Measurements from ENCODE around the gene GRID2.

GRID2 gene

GRCh38 chr4:93722446-93722845 lies 1418.7 kb downstream of the GRID2 start:
- no peak for DNase-seq

DNA sequence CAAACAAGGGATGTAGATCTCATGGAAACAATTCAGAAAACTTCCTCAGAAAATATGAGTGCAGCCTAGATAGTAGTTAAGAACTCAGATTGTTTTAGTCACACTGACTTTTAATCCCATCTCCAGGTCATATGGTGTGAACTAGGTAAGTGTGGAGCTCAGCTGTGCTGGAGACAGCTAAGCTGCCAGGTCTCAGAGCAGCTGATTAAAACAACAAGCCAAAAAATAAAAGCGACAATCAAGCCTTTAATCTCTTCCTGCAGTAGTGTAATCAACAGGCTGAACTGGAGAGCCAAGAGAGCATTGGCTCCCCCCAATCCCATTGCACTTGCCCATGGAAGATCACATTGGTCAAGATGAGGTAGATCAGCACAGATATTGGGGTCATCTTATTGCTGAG lies 1426.5 kb downstream of the GRID2 start:
- DNase-seq, result no peak

- no peak for DNase-seq
Observed at GRCh38 chr4:93730760-93731159, 1427.0 kb downstream of the GRID2 start.

GRCh38 chr4:93731456-93731855 lies 1427.7 kb downstream of the GRID2 start:
- no peak for DNase-seq

GRCh38 chr4:93732509-93732908 lies 1428.7 kb downstream of the GRID2 start:
- no peak for DNase-seq

GRCh38 chr4:93740890-93741289 lies 1437.1 kb downstream of the GRID2 start:
- no peak for DNase-seq

DNA sequence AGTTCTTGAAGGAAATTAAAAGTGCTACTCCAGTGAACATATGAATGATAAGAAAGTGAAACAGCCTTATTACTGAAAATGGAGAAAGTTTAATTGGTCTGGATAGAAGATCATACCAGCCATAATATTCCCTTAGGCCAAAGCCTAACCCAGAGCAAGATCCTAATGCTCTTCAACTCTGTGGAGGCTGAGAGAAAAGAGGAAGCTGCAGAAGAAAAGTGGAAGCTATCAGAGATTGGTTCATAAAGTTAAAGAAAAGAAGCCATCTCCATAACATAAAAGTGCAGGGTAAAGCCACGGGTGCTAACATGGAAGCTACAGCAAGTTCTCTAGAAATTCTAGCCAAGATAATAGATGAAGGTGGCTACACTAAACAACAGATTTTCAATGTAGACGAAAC lies 1439.3 kb downstream of the GRID2 start:
- DNase-seq, result no peak

DNA sequence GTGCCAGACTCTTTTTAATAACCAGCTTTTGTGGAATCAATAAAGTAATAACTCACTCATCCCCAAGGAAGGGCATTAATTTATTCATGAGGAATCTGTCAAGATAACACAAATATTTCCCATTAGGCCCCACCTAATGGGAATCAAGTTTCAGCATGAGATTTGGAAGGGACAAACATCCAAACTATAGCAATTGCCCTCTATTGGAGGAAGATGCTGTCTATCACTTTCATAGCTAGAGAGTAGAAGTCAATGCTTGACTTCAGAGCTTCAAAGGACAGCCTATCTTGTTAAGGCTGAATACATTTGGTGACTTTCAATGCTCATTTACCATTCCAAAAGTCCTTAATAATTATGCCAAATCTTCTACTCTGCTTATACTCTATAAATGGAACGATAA lies 1439.9 kb downstream of the GRID2 start:
- no peak for DNase-seq

DNA sequence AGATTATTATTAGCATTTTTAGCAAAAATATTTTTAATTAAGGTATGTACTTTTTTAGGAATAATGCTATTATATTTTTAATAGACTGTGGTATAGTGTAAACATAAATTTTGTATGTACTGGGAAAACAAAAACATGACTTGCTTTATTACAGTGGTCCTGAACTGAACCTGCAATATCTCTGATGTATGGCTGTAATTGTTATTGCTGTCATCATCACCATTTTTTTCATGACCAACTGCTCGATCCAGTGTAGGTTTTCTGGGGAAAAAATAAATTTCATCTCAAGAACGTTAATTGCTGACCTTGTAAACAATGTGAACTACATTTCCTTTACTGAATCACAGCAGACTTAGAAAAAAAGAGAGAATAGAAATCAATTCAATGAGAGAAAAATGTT lies 1441.2 kb downstream of the GRID2 start:
- DNase-seq, result no peak

DNA sequence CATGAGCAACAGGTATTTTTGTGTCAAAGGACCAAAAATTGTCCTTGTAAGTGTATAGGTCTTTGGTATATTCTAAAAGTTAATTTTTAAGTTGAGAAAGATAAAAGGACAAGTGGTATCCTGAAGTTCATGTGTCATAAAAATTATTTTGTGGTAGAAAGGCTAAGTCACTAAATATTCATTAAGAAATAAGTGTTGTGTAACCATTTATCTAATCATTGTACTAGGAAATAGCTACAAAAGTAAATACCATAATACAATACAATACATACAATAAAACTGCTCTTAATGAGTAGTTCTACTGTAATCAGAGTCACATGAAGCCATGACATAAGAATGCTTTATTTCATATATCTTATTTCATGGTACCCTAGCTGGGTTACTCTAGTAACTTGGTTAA lies 1442.3 kb downstream of the GRID2 start:
- no peak for DNase-seq

GRCh38 chr4:93747220-93747619 lies 1443.5 kb downstream of the GRID2 start:
- DNase-seq, result no peak

DNA sequence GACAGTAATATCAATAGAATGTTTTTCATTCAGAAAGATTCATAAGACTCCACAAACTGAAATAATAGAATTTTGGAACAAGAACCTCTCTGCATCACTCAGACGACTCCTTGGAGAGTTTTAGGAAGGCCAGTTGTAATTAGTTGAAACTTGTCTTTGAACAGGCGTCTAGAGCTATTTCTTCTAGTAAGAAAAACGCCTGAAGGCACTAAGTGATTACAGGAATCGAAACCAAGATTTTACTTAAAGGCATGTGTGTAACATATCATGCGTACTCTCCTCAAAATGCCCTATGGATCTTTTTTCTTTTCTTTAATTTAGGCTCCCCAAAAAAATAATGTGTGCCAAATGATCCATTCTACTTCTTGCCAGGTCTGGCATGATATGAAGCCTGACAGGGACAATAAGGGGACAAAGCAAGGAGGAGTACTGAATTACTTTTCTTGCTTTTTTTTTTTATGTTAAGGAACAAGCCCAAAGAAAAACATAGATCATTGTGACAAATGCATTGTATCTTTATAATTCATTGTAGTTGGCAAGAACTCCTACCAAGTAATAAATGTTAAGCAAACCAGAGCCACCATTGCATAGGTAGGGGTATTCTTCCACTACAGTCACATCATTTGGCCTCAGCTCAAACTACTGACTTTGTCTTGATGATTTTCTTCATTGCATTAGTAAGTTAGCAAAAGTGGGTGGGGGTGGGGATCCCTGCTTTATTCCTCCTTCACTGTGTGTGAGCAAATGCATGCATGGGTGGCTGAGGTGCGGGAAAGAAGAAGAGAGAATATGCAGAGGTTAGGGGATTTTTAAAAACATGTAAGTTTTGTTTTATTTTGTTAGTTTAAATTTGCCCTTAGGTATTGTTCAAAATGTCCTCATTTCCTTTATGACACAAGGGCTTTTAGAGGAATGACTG lies 1444.9 kb downstream of the GRID2 start:
- DNase-seq, result no peak

DNA sequence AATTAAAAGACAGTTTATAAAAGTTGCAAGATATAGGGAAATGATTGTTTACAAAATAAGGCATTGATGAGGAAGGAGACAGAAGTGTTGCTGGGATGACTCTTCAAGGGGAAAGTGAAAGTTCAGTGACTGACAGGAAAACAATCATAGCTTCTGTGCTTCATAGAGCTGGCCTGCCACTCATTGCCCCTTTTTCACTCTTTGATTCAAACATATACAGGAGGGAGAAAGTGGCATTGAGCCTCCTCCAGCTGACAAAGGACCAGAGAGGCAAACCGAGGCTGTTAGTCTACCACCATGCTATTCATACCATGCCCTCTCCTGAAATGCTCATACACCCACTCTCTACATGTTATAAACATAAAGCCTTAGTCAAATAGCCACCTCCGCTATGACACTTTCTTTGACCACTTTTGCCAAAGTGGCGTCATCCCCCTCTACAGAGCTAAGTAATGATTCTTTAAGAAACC lies 1445.6 kb downstream of the GRID2 start:
- no peak for DNase-seq

- DNase-seq, result no peak
Observed at GRCh38 chr4:93751411-93751810, 1447.6 kb downstream of the GRID2 start.

DNA sequence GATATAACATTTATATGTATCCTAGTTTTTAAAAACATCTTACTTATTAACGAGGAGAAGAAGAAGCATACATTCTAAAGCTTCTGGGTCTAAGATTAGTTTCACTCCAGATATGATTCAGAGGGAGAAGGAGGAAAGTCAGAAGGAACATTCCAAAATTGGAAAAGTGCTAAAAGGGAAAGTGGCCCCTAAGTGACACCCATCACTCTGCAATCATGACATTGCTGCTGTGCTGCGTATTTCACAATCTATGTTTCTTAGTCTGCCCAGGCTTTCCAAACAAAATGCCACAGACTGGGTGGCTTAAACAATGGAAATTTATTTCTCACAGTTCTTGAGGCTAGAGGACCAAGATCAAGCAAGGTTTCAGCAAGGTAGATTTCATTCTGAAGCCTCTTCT lies 1452.3 kb downstream of the GRID2 start:
- no peak for DNase-seq

- DNase-seq, result no peak
Observed at GRCh38 chr4:93759506-93759905, 1455.7 kb downstream of the GRID2 start.

DNA sequence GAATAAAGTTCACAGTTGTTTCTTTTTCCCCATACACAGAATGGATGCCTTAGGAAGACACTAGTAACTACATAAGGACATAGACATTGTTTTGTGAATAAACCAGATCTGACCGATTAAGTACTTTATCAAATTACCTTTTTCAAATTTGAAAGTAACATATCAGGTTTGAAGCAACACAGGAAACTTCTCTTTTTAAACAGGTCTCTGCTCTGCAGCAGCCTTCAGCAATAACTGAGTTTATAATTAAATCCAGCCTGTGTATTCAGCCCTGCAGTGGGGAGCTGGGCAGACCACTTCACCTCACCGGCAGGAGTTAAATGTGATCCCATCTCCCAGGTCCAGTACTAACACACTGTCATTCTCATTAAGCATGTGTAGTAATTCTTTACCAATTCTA lies 1456.5 kb downstream of the GRID2 start:
- no peak for DNase-seq

DNA sequence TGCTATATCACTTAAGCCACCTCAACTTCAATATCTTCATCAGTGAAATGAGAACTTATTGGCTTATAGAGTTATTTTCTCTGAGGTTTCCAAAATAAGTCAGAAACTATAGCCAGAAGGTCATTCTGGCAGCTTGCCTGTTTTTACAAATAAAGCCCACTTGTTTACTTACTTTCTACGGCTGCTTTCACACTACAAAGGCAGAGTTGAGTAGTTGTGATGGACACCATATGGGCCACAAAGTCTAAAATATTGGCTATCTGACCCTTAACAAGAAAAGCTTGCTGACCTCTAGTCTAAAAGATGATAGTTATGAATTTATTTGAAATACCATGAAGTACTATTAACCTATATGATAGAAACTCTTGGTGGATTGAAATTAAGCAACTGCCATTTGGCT lies 1457.5 kb downstream of the GRID2 start:
- no peak for DNase-seq

DNA sequence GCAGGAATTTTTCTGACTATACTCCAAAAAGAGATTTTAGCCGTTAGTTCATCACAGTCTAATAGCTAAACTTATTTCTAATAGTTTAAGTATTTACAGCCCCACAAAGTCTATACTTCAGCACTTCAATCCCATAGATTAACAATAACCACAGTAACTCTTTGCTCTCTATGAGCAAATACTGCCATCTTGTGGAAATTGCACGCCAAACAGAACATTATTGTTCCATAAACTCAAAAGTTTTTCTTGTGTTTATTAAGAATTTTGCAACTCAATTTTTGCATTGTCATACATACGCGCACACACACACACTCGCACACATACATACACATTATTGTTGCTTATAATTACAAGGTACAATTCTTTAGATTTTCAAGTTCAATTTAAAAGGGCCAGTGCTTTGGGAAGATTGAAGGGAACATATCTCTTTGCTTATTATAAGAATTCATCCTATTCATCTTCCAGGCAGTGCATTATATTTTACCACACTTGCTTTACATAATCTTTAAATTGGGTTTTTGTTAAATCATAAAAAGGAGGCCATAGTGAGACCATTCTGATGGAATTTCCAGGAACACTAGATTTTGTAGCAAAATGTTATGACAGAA lies 1461.0 kb downstream of the GRID2 start:
- peak in 1 of 2 donors; percentile 8 for DNase-seq

DNA sequence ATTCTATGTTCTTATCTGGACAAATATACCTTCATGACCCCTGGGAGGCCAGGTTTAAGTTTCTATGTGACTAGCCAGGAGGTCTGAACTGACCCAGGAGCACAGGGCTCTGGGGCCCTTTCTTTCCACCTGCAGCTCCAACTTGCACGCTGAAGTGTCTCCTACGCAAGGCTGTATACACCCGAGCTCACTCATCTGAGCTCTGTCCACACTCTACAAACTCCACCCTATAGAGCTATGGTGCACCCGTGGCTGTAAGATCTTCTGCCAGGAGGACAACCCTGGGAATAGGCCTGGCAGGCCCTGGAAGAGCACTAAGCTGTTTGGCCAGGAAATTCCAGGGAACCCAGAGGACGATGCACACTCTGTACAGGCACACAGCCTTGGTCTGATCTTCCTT lies 1464.2 kb downstream of the GRID2 start:
- DNase-seq, result no peak

GRCh38 chr4:93770201-93770600 lies 1466.4 kb downstream of the GRID2 start:
- DNase-seq, result no peak

- no peak for DNase-seq
Observed at GRCh38 chr4:93771640-93772411, 1468.1 kb downstream of the GRID2 start.

DNA sequence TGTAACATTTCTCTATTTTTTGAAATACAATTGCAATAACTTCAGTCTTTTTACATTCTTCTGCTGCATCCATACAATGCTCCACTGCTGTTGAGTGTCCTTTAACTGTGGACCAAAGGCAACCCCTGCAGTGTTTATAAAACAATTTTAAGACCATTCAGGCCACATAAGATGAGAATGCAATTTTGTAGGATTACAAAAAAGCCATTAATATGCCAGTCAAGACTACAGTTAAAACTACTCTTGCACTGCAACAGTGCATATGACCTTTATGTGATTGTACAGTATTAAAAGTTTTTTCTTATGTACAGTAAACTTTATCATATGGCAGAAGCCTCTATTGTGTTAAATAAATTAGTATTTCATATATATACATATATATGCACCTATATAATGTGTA lies 1469.1 kb downstream of the GRID2 start:
- no peak for DNase-seq

DNA sequence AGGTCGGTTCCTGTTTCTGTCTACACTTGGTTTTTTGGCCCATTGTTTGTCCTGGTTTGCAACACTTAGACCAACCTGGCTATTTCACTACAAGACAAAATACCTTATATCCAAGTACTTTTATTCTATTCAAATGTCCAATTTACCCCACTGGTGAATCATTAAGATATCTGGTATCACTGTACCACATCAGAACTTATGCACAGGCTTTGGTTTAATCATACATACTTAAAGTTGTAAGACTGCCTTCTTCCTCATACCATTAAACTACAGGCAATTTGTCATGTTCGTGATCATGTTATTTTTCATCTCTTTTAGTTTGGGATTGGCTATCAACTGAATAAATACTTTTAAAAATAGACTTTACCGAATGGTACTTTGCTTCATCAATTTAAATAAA lies 1471.8 kb downstream of the GRID2 start:
- DNase-seq, result no peak
